ENCODE data around the gene TTLL5. TPM values are rescaled to one million over a fixed set of nuclear protein-coding genes. Genes with fewer than 3 reads are reported as not detected.

Gene TTLL5
- polyA plus RNA-seq (2011; rRNA removed) (21.6 and 24.1 TPM in 2 replicates), polyA minus RNA-seq (2011; rRNA and poly(A)+ RNA removed) (19.7 and 44.4 TPM in 2 replicates)

DNA sequence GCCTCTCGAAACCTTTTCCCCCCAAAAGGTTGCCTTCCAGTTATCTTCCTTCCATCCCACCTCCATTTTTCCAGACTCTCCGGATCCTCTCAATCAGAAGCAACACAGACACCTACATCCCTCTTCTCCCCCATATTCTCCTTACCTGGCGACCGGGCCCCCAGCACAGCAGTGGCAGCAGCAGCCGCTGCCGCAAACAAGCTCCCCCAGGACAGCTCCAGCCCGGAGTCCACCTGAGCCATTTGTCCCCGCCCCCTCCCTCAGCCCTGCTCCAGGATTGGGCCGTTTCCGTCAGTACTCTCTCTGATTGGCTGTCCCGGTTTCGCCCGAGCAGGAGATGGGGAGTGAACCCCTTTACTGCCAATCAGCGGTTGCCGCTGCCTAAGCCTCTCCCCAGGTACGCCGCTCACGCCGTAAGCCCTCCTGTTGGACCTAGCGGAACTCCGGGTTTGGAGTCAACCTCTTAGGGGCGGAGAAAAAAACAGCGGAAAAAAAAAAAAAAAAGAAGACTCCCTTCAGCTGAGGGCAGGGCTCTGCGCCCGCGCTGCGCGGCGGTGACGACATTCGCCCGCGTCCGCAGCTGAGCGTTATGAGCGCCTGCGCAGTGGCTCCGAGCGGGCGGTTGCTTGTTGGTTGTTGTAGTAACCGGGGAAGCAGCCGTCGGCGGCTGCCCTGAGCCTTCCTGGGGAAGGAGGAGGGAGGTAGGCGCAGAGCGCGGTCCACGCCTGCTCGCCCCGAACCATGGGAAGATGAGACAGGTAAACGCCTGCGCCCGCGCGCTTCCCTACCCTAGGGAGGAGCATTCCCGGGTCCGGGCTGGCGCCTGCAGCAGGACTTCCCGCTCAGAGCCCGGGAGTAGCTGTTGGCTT is at the start of gene TTLL5, which contains the start of gene ERG28:
Gene TTLL5 (plus strand): TSS at position 617 of the 869 bp plus-strand sequence. CDS start 1,904 bp downstream, outside the sequence.
Gene ERG28 (minus strand): TSS at position 247 of the 869 bp plus-strand sequence. CDS start 3,374 bp downstream, outside the sequence.
- ChIA-PET POLR2A (no interaction called here), CTCF (interaction anchor here (0.5 to 1.8 kb wide), 6 partner anchors 9 to 691 kb away, joined by 3 to 27 read pairs (median 4); partner anchors contain the start of gene FLVCR2)
- peak; percentile 94 for DNase-seq (ENCODE audit: low read depth, low spot score)
- Histone ChIP-seq H3K27me3 (ENCODE audit: control insufficient read depth, insufficient read depth, low read length) (no peaks in the 10 kb centered on the region), H3K9me3 (ENCODE audit: control insufficient read depth, insufficient read depth, low read length) (no peaks in the 10 kb centered on the region; the same call in 1 of the 2 replicates), H3K27ac (ENCODE audit: low read depth, low read length) (peak within 1 kb of the TSS; percentile 58), H3K4me3 (ENCODE audit: low read depth, low read length) (peak within 1 kb of the TSS; percentile 95)
- TF ChIP-seq, protein P1, sequence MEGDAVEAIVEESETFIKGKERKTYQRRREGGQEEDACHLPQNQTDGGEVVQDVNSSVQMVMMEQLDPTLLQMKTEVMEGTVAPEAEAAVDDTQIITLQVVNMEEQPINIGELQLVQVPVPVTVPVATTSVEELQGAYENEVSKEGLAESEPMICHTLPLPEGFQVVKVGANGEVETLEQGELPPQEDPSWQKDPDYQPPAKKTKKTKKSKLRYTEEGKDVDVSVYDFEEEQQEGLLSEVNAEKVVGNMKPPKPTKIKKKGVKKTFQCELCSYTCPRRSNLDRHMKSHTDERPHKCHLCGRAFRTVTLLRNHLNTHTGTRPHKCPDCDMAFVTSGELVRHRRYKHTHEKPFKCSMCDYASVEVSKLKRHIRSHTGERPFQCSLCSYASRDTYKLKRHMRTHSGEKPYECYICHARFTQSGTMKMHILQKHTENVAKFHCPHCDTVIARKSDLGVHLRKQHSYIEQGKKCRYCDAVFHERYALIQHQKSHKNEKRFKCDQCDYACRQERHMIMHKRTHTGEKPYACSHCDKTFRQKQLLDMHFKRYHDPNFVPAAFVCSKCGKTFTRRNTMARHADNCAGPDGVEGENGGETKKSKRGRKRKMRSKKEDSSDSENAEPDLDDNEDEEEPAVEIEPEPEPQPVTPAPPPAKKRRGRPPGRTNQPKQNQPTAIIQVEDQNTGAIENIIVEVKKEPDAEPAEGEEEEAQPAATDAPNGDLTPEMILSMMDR (IDR thresholded peaks at IDR 0.05; ENCODE audit: low read depth, low read length): no peak

GRCh38 chr14:75612157-75612556 is 48.9 kb upstream of the TTLL5 start:
- ChIA-PET CTCF (interaction anchor here (0.5 to 1.7 kb wide), 3 partner anchors 14 to 51 kb away, joined by 3 to 8 read pairs (median 4); no protein-coding TSS in a partner anchor), POLR2A (no interaction called here)
- Histone ChIP-seq H3K27me3 (ENCODE audit: control insufficient read depth, insufficient read depth, low read length) (peaks cover 27% of the 10 kb centered on the region), H3K4me3 (ENCODE audit: low read depth, low read length) (no peak overlapping the region), H3K9me3 (ENCODE audit: control insufficient read depth, insufficient read depth, low read length) (peaks cover 16% of the 10 kb centered on the region; the same call in 1 of the 2 replicates), H3K27ac (ENCODE audit: low read depth, low read length) (no peak overlapping the region)
- no peak for DNase-seq (ENCODE audit: low read depth, low spot score)
- TF ChIP-seq, protein P1 (IDR thresholded peaks at IDR 0.05; ENCODE audit: low read depth, low read length): no peak

DNA sequence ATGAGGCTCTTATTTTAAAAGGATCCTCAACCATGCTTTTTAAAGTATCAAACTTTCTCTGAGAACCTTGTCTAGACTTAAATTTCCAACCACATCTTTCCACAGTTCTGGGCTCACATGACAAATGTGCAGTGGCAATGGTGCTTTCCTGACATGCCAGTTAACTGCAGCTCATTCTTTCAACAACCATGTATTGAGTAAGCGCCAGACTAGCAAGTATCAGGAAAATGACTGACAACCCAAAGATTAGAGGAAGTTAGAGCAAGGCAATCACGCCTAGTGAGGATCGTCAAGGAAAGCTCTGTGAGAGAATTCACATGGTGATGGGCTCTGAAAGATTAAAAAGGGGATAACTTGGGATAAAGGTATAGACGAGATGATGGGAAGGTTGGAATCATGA is 46.9 kb upstream of the TTLL5 start:
- no peak for DNase-seq (ENCODE audit: low read depth, low spot score)
- Histone ChIP-seq H3K27ac (ENCODE audit: low read depth, low read length) (no peak overlapping the region), H3K9me3 (ENCODE audit: control insufficient read depth, insufficient read depth, low read length) (no peaks in the 10 kb centered on the region; the same call in 1 of the 2 replicates), H3K27me3 (ENCODE audit: control insufficient read depth, insufficient read depth, low read length) (peaks cover 20% of the 10 kb centered on the region), H3K4me3 (ENCODE audit: low read depth, low read length) (no peak overlapping the region)
- ChIA-PET POLR2A (no interaction called here), CTCF (interaction anchor here (0.6 kb wide), 1 partner anchor 197 kb away, joined by 3 read pairs; no protein-coding TSS in a partner anchor)
- TF ChIP-seq, protein P1 (IDR thresholded peaks at IDR 0.05; ENCODE audit: low read depth, low read length): no peak

DNA sequence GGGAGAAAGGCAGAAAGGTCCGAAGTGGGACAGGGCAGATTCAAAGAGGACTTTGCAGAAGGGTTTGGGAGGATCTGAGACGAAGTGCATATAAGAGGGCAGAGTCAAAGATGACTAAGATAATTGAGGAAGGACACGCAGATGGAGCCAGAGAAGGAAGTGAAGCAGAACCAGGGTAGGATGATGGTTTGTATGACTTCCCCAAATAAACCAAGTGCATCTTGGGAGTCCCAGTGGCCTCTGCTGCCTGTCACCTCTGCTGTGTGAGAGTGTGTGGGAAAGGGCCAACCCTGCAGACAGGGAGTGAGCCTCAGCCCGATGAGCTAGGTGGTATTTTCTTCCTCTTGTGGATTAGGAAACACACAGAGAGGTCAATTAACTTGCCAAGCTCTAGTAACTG is 45.8 kb upstream of the TTLL5 start:
- H3K27ac ChIP-seq (ENCODE audit: low read depth, low read length): no peak overlapping the region
- H3K4me3 ChIP-seq (ENCODE audit: low read depth, low read length): no peak overlapping the region
- POLR2A ChIA-PET: no interaction called here
- H3K27me3 ChIP-seq (ENCODE audit: control insufficient read depth, insufficient read depth, low read length): peaks cover 13% of the 10 kb centered on the region
- TF ChIP-seq, protein P1 (IDR thresholded peaks at IDR 0.05; ENCODE audit: low read depth, low read length): no peak
- CTCF ChIA-PET: no interaction called here
- no peaks in the 10 kb centered on the region; the same call in 1 of the 2 replicates for H3K9me3 ChIP-seq (ENCODE audit: control insufficient read depth, insufficient read depth, low read length)
- no peak for DNase-seq (ENCODE audit: low read depth, low spot score)

DNA sequence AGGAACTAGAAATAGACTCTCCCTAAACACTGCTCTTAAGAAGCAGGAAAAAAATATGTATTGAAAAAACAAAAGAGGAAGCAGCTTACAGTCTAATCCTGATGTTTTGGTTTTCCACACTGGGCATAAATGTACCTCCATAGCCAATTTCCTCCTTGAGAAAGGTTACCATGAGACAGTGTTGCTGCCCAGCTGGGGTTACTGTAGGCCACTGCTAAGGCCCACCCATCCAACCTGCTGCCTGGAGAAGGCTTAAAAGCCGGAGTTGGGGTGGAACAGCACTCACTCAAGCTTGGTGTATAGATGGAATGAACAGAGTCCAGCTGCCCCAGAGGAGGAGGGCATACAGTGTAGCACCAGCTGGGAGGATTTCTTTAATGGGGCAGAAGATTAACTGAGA is 41.5 kb upstream of the TTLL5 start:
- no peak for DNase-seq (ENCODE audit: low read depth, low spot score)
- ChIA-PET POLR2A (no interaction called here), CTCF (interaction anchor here (1.1 to 1.2 kb wide), 2 partner anchors 8 to 35 kb away, joined by 3 read pairs; no protein-coding TSS in a partner anchor)
- no peak overlapping the region for H3K4me3 ChIP-seq (ENCODE audit: low read depth, low read length)
- TF ChIP-seq, protein P1 (IDR thresholded peaks at IDR 0.05; ENCODE audit: low read depth, low read length): no peak
- no peak overlapping the region for H3K27ac ChIP-seq (ENCODE audit: low read depth, low read length)
- peaks cover 13% of the 10 kb centered on the region for H3K27me3 ChIP-seq (ENCODE audit: control insufficient read depth, insufficient read depth, low read length)
- H3K9me3 ChIP-seq (ENCODE audit: control insufficient read depth, insufficient read depth, low read length): no peaks in the 10 kb centered on the region
